Measurements from ENCODE around the gene SNX13. TPM values are rescaled to one million over a fixed set of nuclear protein-coding genes. Genes with fewer than 3 reads are reported as not detected.

Gene SNX13
- total RNA-seq, 2 experiments from 2014 or later, result 24.7 to 26.3 TPM

DNA sequence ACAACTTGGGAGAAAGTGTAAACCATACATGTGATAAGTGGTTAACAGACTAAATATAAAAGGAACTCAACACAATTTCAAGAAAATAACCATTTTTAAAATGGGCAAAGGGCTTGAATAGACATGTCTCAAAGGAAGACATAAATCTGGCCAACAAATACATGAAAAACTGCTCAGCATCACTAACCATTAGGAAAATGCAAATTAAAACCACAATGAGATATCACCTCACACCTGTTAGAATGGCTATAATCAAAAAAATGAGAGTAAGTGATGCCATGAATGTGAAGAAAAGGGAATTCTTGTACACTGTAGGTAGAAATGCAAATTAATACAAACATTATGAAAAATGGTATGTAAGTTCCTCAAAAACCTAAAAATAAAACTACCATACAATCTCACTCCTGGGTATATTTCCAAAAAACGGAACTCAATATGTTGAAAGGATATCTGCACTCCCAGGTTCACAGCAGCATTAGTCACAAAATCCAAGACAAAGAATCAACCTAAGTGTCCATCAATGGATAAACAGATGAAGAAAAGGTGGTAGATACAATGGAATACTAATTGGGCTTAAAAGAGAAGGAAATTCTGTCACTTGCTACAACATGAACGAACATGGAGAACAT lies 5.6 kb downstream of the SNX13 start:
- Mint-ChIP-seq H3K27me3 (no peaks in the 10 kb centered on the region), H3K36me3 (peaks cover 14% of the 10 kb centered on the region), H3K27ac (peak overlapping the region; percentile 49), H3K4me1 (peaks cover 78% of the 10 kb centered on the region), H3K9me3 (no peaks in the 10 kb centered on the region), H3K4me3 (no peak overlapping the region)
- no peak for DNase-seq

DNA sequence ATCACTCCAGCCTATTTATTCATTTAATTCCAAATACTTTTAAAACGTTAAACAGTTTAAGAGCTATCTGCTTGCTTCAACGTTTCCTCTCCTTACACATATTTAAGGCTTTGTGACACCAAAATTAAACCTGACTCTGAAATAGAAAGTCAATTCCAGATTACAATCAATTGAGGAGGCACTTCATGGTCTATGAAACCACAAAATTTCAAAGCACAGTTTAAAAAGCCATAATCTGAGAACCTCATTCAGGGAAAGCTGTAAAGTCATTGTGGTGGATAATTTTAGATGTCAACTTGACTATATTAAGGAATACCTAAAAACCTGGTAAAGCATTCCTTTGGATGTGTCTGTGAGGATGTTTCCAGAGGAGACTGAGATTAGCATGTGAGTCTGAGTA lies 6.2 kb downstream of the SNX13 start:
- H3K4me1 Mint-ChIP-seq, result peaks cover 83% of the 10 kb centered on the region
- DNase-seq, result no peak
- H3K4me3 Mint-ChIP-seq, result peak overlapping the region; percentile 48
- H3K27me3 Mint-ChIP-seq, result no peaks in the 10 kb centered on the region
- H3K27ac Mint-ChIP-seq, result peak overlapping the region; percentile 49
- no peaks in the 10 kb centered on the region for H3K9me3 Mint-ChIP-seq
- H3K36me3 Mint-ChIP-seq, result peaks cover 13% of the 10 kb centered on the region

GRCh38 chr7:17932770-17933169 lies 7.5 kb downstream of the SNX13 start:
- no peak overlapping the region for H3K4me3 Mint-ChIP-seq
- no peak overlapping the region for H3K27ac Mint-ChIP-seq
- H3K36me3 Mint-ChIP-seq, result peaks cover 12% of the 10 kb centered on the region
- peaks cover 78% of the 10 kb centered on the region for H3K4me1 Mint-ChIP-seq
- no peak for DNase-seq
- no peaks in the 10 kb centered on the region for H3K27me3 Mint-ChIP-seq
- H3K9me3 Mint-ChIP-seq, result no peaks in the 10 kb centered on the region

DNA sequence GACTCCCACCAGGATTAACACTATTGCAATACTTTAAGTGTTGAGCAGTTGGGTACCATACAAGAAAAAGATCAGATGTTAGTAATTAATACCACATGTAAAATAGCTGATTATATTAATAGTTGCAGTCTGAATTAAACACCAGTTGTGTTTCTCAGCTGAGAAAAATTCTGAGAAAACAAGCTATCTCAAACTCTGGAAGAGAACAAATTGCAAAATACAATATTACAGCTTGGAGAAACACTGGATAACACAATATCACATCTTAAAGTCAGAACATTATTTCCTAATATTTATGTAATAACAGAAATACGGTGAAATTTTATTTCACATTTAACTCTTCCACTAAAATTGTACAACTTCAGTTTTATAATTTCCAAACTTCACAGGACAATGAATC lies 9.2 kb downstream of the SNX13 start:
- H3K27me3 Mint-ChIP-seq, result no peaks in the 10 kb centered on the region

GRCh38 chr7:17930546-17930945 lies 9.7 kb downstream of the SNX13 start:
- H3K36me3 Mint-ChIP-seq, result peaks cover 9% of the 10 kb centered on the region
- H3K27me3 Mint-ChIP-seq, result no peaks in the 10 kb centered on the region
- H3K4me3 Mint-ChIP-seq, result no peak overlapping the region
- H3K9me3 Mint-ChIP-seq, result no peaks in the 10 kb centered on the region
- H3K4me1 Mint-ChIP-seq, result peaks cover 72% of the 10 kb centered on the region
- no peak for DNase-seq
- H3K27ac Mint-ChIP-seq, result peak overlapping the region; percentile 63

More for the DNA sequence above, 9.2 kb downstream of the SNX13 start:
- DNase-seq, result no peak
- H3K36me3 Mint-ChIP-seq, result peaks cover 9% of the 10 kb centered on the region
- peak overlapping the region; percentile 5 for H3K27ac Mint-ChIP-seq
- H3K4me3 Mint-ChIP-seq, result no peak overlapping the region
- H3K4me1 Mint-ChIP-seq, result peaks cover 74% of the 10 kb centered on the region
- no peaks in the 10 kb centered on the region for H3K9me3 Mint-ChIP-seq

DNA sequence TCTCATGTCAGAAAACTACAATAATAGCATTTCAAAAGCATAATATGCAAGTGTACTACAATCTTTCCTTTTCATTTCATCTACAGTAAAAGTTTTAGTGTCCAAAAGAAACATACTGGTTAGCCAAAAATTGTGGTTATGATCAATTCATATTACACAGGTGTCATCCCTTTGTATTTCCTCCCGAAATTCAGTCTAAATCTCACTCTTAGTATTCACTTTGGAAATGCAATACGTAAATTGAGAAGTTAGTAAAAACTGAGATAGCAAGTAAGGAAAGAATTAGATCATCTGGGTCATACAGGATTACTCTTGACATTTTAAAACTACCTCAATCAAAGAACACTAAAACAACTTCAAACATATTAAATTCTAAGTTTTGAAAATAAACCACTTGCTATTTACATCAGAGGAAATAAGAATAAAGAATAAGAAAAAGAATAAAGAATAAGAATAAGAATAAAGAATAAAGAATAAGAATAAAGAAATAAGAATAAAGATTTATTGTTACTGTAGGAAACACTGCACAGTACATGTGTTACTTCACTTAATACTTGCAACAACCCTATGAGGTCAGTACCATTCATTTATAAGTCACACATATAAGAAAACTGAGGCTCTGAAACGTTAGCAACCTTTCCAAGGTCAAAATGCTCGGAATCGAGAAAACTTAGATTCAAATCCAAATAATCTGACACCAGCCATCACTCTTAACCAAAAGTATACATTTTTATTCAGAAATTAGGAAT lies 10.5 kb downstream of the SNX13 start:
- Mint-ChIP-seq H3K27me3 (no peaks in the 10 kb centered on the region), H3K9me3 (no peaks in the 10 kb centered on the region), H3K36me3 (peaks cover 9% of the 10 kb centered on the region), H3K4me3 (peak overlapping the region; percentile 40), H3K4me1 (peaks cover 72% of the 10 kb centered on the region), H3K27ac (peak overlapping the region; percentile 66)
- no peak for DNase-seq

DNA sequence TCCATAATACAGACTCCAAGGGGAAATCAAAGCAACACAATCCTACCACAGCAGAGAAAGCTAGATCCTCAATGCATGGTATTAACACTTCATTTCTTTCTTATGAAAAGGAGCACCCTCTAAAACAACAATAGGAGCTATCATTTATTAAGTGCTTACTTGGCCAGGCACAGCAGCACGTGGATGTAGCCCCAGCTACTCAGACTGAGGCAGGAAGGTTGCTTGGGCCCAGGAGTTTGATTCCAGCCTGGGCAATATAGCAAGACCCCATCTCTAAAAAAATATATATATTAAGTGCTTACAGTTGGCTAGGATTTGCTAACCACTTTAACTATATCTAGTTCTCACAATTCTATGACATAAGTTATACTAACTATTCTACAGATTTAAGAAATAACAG lies 12.2 kb downstream of the SNX13 start:
- no peak for DNase-seq
- peaks cover 62% of the 10 kb centered on the region for H3K4me1 Mint-ChIP-seq
- no peak overlapping the region for H3K4me3 Mint-ChIP-seq
- H3K9me3 Mint-ChIP-seq, result no peaks in the 10 kb centered on the region
- H3K27ac Mint-ChIP-seq, result no peak overlapping the region
- H3K36me3 Mint-ChIP-seq, result peaks cover 4% of the 10 kb centered on the region
- no peaks in the 10 kb centered on the region for H3K27me3 Mint-ChIP-seq

- DNase-seq, result no peak
- H3K4me3 Mint-ChIP-seq, result no peak overlapping the region
- no peak overlapping the region for H3K27ac Mint-ChIP-seq
- peaks cover 24% of the 10 kb centered on the region for H3K36me3 Mint-ChIP-seq
- peaks cover 5% of the 10 kb centered on the region for H3K9me3 Mint-ChIP-seq
- no peaks in the 10 kb centered on the region for H3K27me3 Mint-ChIP-seq
- peaks cover 28% of the 10 kb centered on the region for H3K4me1 Mint-ChIP-seq
These were observed 18.4 kb downstream of the SNX13 start for GRCh38 chr7:17921857-17922416.

GRCh38 chr7:17917842-17918241 lies 22.5 kb downstream of the SNX13 start:
- DNase-seq, result no peak
- H3K4me3 Mint-ChIP-seq, result no peak overlapping the region

DNA sequence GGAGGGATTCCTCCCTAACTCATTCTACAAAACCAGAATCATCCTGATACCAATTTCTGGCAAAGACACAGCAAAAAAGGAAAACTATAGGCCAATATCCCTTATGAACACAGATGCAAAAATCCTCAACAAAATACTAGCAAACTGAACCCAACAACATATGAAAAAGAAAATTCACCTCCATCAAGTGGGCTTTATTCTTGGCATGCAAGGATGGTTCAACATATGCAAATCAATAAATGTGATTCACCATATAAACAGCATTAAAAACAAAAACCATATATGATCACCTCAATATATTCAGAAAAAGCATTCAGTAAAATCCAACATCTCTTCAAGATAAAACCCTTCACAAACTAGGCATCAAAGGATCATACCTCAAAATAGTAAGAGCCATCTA lies 23.5 kb downstream of the SNX13 start:
- H3K4me3 Mint-ChIP-seq, result no peak overlapping the region
- DNase-seq, result no peak
- H3K9me3 Mint-ChIP-seq, result peaks cover 5% of the 10 kb centered on the region
- H3K27me3 Mint-ChIP-seq, result no peaks in the 10 kb centered on the region
- no peak overlapping the region for H3K27ac Mint-ChIP-seq
- H3K36me3 Mint-ChIP-seq, result peaks cover 23% of the 10 kb centered on the region
- peaks cover 24% of the 10 kb centered on the region for H3K4me1 Mint-ChIP-seq

More at GRCh38 chr7:17917842-17918241, 22.5 kb downstream of the SNX13 start:
- Mint-ChIP-seq H3K9me3 (peaks cover 5% of the 10 kb centered on the region), H3K27me3 (no peaks in the 10 kb centered on the region), H3K27ac (no peak overlapping the region), H3K36me3 (peaks cover 22% of the 10 kb centered on the region), H3K4me1 (peaks cover 25% of the 10 kb centered on the region)

DNA sequence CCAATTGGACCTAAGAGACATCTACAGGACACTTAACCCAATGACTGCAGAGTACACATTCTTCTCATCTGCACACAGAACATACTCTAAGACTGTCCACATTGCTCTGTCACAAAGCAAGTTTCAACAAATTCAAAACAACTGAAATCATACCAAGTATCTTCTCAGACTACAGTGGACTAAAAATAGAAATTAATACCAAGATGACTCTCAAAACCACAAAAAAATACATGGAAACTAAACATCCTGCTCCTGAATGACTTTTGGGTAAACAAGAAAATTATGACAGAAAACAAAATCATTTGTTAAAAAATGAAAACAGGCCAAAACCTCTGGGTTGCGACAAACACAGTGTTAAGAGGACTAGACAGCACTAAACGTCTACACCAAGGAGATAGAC lies 24.5 kb downstream of the SNX13 start:
- no peaks in the 10 kb centered on the region for H3K27me3 Mint-ChIP-seq
- no peak overlapping the region for H3K4me3 Mint-ChIP-seq
- peaks cover 5% of the 10 kb centered on the region for H3K9me3 Mint-ChIP-seq
- H3K4me1 Mint-ChIP-seq, result peaks cover 16% of the 10 kb centered on the region
- DNase-seq, result no peak
- peaks cover 20% of the 10 kb centered on the region for H3K36me3 Mint-ChIP-seq
- no peak overlapping the region for H3K27ac Mint-ChIP-seq

GRCh38 chr7:17915168-17915567 lies 25.1 kb downstream of the SNX13 start:
- Mint-ChIP-seq H3K36me3 (peaks cover 27% of the 10 kb centered on the region), H3K4me3 (no peak overlapping the region), H3K27ac (no peak overlapping the region), H3K27me3 (no peaks in the 10 kb centered on the region), H3K9me3 (peaks cover 12% of the 10 kb centered on the region), H3K4me1 (peaks cover 14% of the 10 kb centered on the region)
- no peak for DNase-seq

DNA sequence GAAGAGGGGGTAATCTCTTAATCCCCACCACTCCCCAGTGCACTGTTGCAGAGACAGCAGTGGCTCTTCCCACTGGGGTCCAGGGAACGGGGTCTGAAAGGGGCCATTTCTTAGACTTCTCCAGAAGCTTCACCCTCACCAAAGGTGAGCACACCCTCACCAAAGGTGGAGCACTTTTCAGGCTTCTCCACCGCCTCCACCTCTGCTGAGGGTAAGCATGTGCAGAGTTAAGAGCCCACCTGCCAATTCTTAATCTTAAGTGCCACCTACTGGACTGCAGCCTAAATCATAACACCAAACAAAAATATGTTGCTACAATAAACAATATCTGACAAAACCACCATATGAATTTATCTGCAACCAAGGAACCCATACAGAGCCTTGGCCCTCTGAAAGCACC lies 27.0 kb downstream of the SNX13 start:
- no peaks in the 10 kb centered on the region for H3K27me3 Mint-ChIP-seq
- peaks cover 19% of the 10 kb centered on the region for H3K4me1 Mint-ChIP-seq
- no peak overlapping the region for H3K27ac Mint-ChIP-seq
- DNase-seq, result no peak
- peaks cover 10% of the 10 kb centered on the region for H3K9me3 Mint-ChIP-seq
- peaks cover 32% of the 10 kb centered on the region for H3K36me3 Mint-ChIP-seq
- no peak overlapping the region for H3K4me3 Mint-ChIP-seq

- Mint-ChIP-seq H3K9me3 (peaks cover 10% of the 10 kb centered on the region), H3K36me3 (peaks cover 36% of the 10 kb centered on the region), H3K4me3 (no peak overlapping the region), H3K27me3 (no peaks in the 10 kb centered on the region), H3K27ac (no peak overlapping the region), H3K4me1 (peaks cover 25% of the 10 kb centered on the region)
- no peak for DNase-seq
These were observed 27.6 kb downstream of the SNX13 start for GRCh38 chr7:17912536-17913235.

GRCh38 chr7:17912050-17912449 lies 28.2 kb downstream of the SNX13 start:
- no peak for DNase-seq
- Mint-ChIP-seq H3K4me3 (no peak overlapping the region), H3K27ac (no peak overlapping the region), H3K36me3 (peaks cover 38% of the 10 kb centered on the region), H3K27me3 (no peaks in the 10 kb centered on the region), H3K9me3 (peaks cover 10% of the 10 kb centered on the region), H3K4me1 (peaks cover 27% of the 10 kb centered on the region)

All from activated naive CD8-positive, alpha-beta T cell treated with anti-CD3 and anti-CD28 coated beads for 36 hours (primary cell).